Prostate gland (tissue), 2 donors: ENCODE data around the gene CLCNKB. TPM values are rescaled to one million over a fixed set of nuclear protein-coding genes. Genes with fewer than 3 reads are reported as not detected.
"Not testable (repeated sequence)": the region's sequence is repeated elsewhere in the genome, so short reads cannot be mapped to it uniquely, and the experiment has no call there.

Source experiments
- DNase-seq: peaks from one replicate; pipeline ENCODE4 v3.0.0-alpha.2; 2019; ENCODE audit warnings: low spot score
- H3K27ac ChIP-seq, 2 donors: fragments of 200-600 bp; sonication (generic); 2 replicates each; pipeline ENCODE4 v1.5.1; 2017 to 2019
- H3K27me3 ChIP-seq: fragments of 200-600 bp; sonication (generic); replicated peaks from 2 replicates; pipeline ENCODE4 v1.5.1; 2019; ENCODE audit not compliant: insufficient read depth
- H3K36me3 ChIP-seq, 2 donors: fragments of 200-600 bp; sonication (generic); 1 replicate in 1 of 2; 2 replicates in 1 of 2; pipeline versions ENCODE4 v1.5.1 to v1.8.1; 2017 to 2019
- H3K4me1 ChIP-seq: fragments of 200-600 bp; sonication (generic); replicated peaks from 2 replicates; pipeline ENCODE4 v1.5.1; 2019
- H3K4me3 ChIP-seq, 2 donors: fragments of 200-600 bp; sonication (generic); 2 replicates each; pipeline ENCODE4 v1.5.1; 2017 to 2019
- H3K9me3 ChIP-seq: fragments of 200-600 bp; sonication (generic); 2 replicates; pipeline ENCODE4 v1.5.1; 2017
- POLR2A ChIP-seq: fragments of 450-650 bp; IDR thresholded peaks from one replicate; pipeline ENCODE4 v1.6.1; 2016; ENCODE audit warnings: antibody characterized with exemption, mild to moderate bottlenecking
- POLR2AphosphoS5 ChIP-seq: sonication (generic); formaldehyde crosslinking; IDR thresholded peaks from one replicate; pipeline ENCODE4 v1.6.1; 2017; ENCODE audit warnings: antibody characterized with exemption
- WGBS: methylation state at CpG from one replicate; pipeline ENCODE4 v1.1.5; 2018; 5-methylcytosine and 5-hydroxymethylcytosine counted together
- intact Hi-C: fragments of 100-400 bp; cut with DNase I; formaldehyde crosslinking; loops from one replicate; pipeline ENCODE4 v1.14.2; 2022
- total RNA-seq, 2 donors: library from RNA; depleted of rRNA; stranded (reverse); fragments of >200 nt; gene quantifications; one replicate each; pipeline ENCODE4 v1.1.0, GENCODE V29; 2016
- TF ChIP-seq, protein P1 (sequence below), 4 experiments: fragments of 200-600 bp in 2 of 4; fragments of 450-650 bp in 2 of 4; sonication (generic) in 2 of 4; IDR thresholded peaks; 1 replicate in 3 of 4; 2 replicates in 1 of 4; pipeline ENCODE4 v1.5.1; 2016 to 2019; ENCODE audit warnings: antibody characterized with exemption in 4 of 4, mild to moderate bottlenecking in 2 of 4, moderate library complexity in 2 of 4

Gene CLCNKB
- total RNA-seq, 2 donors from 2014 or later = 1.0 to 1.9 TPM

DNA sequence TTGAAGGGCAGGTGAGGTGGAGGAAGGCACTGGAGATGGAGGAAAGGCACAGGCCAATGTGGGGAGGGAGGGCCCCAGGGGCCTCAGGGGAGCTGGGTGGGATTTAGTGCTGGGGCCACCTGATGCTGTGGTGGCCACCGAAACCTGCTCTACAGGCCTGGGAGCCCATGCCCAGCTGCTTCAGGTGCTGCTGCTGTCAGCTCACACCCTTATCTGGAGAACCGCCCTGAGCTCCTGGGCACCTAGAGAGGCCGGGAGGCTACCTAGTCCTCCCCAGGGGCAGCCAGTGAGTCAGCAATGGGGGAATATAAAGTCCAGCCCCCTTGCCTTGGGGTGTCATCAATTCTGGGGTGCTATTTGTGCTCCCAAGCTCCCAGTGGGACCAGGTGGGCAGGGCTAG is 17.7 kb downstream of the CLCNKB start:
- no peak for DNase-seq
- intact Hi-C loops = no loop called here
- TF ChIP-seq POLR2A = no peak
- TF ChIP-seq, protein P1, sequence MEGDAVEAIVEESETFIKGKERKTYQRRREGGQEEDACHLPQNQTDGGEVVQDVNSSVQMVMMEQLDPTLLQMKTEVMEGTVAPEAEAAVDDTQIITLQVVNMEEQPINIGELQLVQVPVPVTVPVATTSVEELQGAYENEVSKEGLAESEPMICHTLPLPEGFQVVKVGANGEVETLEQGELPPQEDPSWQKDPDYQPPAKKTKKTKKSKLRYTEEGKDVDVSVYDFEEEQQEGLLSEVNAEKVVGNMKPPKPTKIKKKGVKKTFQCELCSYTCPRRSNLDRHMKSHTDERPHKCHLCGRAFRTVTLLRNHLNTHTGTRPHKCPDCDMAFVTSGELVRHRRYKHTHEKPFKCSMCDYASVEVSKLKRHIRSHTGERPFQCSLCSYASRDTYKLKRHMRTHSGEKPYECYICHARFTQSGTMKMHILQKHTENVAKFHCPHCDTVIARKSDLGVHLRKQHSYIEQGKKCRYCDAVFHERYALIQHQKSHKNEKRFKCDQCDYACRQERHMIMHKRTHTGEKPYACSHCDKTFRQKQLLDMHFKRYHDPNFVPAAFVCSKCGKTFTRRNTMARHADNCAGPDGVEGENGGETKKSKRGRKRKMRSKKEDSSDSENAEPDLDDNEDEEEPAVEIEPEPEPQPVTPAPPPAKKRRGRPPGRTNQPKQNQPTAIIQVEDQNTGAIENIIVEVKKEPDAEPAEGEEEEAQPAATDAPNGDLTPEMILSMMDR (IDR thresholded peaks at IDR 0.05) = no peak
- TF ChIP-seq POLR2AphosphoS5 = no peak
- H3K36me3 ChIP-seq = no peaks in the 10 kb centered on the region
- no peak overlapping the region for H3K27ac ChIP-seq
- no peaks in the 10 kb centered on the region for H3K27me3 ChIP-seq
- H3K4me3 ChIP-seq = no peak overlapping the region
- H3K9me3 ChIP-seq = no peaks in the 10 kb centered on the region
- no peaks in the 10 kb centered on the region for H3K4me1 ChIP-seq
- WGBS = 70% methylated on average over 3 of the region's 3 CpGs

DNA sequence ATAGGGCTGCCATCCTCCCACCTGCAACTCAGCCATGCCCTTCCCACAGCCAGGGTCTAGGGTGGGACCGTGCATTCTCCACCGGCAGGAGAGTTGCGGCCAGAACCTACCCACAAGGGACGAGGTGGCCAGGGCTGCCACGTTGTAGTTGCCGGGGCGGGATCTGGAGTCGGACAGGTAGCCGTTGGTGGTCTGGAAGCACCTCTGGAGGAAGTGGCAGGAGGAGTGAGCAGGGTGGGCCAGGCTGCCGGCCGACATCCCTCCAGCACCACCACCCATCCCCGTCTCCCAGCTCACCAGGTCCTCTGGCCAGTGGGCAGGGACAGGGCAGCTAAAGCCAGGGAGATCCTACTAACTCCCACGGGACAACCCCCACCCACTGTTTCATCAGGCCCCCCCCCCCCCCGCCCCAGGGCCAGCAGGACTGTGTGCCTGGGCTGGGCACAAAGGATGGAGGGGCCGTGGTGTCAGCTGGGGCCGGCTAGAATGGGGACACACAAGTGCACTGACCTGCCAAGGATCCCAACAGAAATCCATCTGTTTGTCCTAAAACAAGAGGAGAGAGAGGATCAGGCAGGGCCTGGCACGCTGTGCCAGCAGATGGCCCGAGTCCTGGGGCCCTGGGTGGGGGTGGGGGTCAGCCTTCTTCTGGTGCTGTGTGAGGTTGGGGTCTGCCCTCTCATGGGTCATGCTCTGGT is 18.6 kb downstream of the CLCNKB start:
- H3K36me3 ChIP-seq, H3K27ac ChIP-seq, intact Hi-C loops, H3K9me3 ChIP-seq, H3K27me3 ChIP-seq, DNase-seq, H3K4me3 ChIP-seq, H3K4me1 ChIP-seq: not testable (repeated sequence)
- WGBS = 78% methylated on average over 14 of the region's 18 CpGs

DNA sequence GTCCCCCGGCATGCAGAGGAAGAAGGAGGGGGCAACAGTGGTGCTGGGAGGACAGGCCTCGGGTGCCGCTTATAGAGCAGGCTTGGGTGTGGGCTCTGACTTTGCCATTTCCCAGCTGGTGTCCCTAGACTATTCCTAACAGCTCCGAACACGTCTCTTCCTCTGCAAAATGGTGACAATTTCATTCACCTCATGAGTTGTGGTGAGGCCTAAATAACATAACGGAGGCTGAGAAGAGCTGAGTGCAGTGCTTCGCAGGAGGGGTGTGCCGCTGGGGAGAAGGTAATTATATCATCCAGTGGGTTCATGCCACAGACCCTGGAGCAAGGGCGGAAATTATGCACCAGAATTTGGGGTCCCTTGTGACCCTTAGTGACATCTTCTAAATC is 19.1 kb downstream of the CLCNKB start:
- H3K27ac ChIP-seq, H3K9me3 ChIP-seq, intact Hi-C loops, H3K36me3 ChIP-seq, H3K27me3 ChIP-seq, H3K4me3 ChIP-seq, DNase-seq, H3K4me1 ChIP-seq: not testable (repeated sequence)
- WGBS = 92% methylated on average over 9 of the region's 9 CpGs

DNA sequence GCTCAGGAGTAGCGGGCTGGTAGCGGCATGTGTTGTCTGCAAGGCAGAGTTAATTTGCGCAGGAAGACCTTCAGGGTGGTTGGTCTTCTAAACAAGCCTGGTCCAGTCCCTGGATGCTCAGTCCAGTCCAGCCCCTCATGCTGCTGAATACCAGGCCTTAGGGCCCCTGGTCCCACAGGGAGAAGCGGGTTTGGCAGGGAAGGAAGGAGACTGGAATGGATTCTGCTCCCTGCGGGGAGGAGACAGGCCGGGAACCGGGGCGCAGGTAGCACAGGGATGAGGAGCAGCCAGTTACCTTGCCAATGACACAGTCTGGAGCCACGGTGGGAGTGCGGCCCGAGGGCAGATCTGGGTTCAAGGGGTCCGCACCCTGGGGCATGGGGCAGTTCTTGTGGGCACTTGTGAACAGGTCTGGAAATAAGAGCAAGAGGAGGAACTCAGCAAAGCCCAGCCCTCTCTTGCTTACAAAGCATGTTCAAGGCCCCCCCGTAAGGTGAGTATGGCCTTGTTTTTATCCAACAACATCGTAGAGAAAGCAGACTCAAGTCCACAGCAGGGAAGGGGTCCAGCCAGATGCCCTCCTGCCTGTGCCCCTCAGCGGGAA is 19.7 kb downstream of the CLCNKB start:
- no peaks in the 10 kb centered on the region for H3K9me3 ChIP-seq
- no peaks in the 10 kb centered on the region for H3K4me1 ChIP-seq
- intact Hi-C loops = no loop called here
- H3K27me3 ChIP-seq = no peaks in the 10 kb centered on the region
- TF ChIP-seq, protein P1 (IDR thresholded peaks at IDR 0.05) = no peak
- TF ChIP-seq POLR2AphosphoS5 = no peak
- TF ChIP-seq POLR2A = no peak
- H3K4me3 ChIP-seq = no peak overlapping the region
- no peak for DNase-seq
- H3K27ac ChIP-seq = no peak overlapping the region
- 94% methylated on average over 15 of the region's 15 CpGs for WGBS
- H3K36me3 ChIP-seq = no peaks in the 10 kb centered on the region

DNA sequence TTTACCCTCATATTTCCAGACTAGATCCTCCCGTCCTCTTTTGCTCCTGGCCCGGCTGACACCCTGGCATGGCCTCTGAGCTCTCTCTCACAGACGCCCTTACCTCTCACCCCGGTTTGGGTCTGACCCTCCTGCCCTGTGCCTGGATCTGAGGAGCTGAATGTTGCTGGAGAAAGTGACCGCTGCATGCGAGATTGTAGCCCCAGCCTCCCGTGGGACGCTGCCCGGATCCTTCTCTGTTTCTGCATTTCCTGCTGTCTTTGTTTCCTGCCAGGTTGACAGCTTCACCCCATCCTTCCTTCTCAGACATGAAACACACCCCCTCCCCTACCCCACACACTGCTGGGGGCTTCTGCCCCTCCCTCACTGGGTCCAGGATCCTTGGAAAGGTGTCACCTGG is 20.3 kb downstream of the CLCNKB start:
- Histone ChIP-seq H3K9me3 (no peaks in the 10 kb centered on the region), H3K4me1 (no peaks in the 10 kb centered on the region), H3K36me3 (no peaks in the 10 kb centered on the region), H3K27me3 (no peaks in the 10 kb centered on the region), H3K27ac (no peak overlapping the region), H3K4me3 (no peak overlapping the region)
- WGBS = 75% methylated on average over 9 of the region's 9 CpGs
- intact Hi-C loops = no loop called here
- DNase-seq = no peak
- TF ChIP-seq POLR2A = no peak
- TF ChIP-seq, protein P1 (IDR thresholded peaks at IDR 0.05) = no peak
- TF ChIP-seq POLR2AphosphoS5 = no peak
